ENCODE results near the gene EZH2.

Gene EZH2

DNA sequence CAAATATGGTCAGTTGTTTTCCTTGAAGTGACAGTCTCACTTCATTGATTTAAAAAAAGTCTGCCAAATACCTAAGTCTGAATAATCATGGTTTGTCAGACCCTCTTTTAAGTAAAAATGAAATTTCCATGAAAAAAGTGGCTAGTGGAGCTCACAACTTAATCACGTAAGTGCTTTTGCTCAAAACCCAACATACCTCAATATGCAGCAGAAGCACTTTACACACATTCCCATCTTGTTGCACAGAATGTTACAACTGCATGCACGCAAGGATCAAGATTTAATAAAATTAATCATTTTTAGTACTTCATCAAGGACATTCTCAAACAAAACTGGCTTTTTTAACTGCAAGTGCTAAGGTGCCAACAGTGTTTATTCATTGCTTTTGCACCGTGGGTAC lies 21.6 kb downstream of the EZH2 start:
- DNase-seq (ENCODE audit: insufficient read length, low spot score) (no peak), FAIRE-seq (no peak)

DNA sequence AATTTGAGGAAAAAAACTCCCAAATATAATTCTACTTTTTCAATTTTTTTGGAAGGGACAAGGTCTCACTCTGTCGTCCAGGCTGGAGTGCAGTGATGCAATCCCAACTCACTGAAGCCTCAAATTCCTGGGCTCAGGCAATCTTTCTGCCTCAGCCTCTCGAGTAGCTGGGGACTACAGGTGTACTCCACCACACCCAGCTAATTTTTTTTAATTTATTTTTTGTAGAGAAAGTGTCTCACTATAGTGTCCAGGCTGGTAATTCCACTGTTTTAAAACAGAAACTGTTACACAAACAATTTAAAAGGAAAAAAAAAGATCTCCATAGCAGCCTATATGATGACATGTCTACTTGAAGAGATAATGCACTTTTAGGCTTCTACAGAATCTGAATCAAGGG lies 25.6 kb downstream of the EZH2 start:
- FAIRE-seq (no peak), DNase-seq (ENCODE audit: insufficient read length, low spot score) (no peak)

DNA sequence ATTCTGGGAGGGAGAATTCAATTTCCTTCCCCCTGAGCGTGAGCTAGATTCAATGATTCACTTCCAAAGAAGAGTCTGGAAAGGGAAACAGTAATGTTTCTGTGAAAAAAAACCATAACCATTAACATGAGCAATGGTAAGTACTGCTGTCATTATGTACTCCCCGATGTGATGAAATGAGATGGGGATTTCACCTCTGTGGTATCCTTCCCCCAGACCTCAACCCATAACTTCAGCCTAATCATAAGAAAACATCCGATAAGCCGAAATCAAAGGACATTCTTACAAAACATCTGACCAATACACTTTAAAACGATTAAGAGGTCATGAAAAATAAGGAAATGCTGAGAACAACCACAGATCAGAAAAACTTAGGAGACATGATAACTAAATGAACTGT lies 27.2 kb downstream of the EZH2 start:
- no peak for DNase-seq (ENCODE audit: insufficient read length, low spot score)
- FAIRE-seq: no peak

- FAIRE-seq: no peak
- DNase-seq (ENCODE audit: insufficient read length, low spot score): no peak
Measured at GRCh38 chr7:148856578-148856881, 27.6 kb downstream of the EZH2 start.

DNA sequence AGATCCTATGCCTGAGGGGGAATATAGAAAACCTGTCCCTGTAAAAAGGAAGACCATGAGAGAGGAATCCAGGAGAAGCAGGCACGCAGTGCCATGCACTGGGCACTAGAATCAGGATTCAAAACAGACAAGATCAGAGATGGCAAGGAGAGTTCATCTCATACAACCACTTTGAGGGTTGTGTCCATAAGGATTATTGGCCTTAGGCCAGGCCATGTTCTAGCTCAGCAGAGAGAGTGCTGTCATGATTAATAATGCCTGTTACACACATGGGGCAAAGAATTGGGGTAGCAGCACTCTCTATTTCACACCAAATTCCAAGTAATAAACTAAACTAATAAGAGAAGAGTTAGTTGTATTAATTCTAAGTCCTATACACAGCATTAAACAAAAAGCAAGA lies 29.1 kb downstream of the EZH2 start:
- FAIRE-seq (no peak), DNase-seq (ENCODE audit: insufficient read length, low spot score) (no peak)

GRCh38 chr7:148852272-148852671 lies 31.8 kb downstream of the EZH2 start:
- FAIRE-seq: no peak

DNA sequence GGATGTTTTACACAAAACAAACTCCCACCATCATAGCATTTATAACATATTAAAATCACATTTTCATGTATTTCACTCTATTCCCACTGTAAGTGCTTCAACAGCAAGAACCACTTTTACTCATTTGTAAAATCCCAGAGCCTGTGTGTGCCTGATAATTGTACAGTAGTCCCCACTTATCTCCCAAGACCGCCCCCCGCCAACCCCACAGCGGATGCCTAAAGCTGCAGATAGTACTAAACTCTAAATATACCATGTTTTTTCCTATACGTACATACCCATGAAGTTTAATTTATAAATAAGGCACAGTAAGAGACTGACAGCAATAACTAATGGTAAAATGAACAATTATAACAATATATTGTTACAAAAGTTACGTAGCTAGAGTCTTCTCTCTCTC lies 33.5 kb downstream of the EZH2 start:
- DNase-seq (ENCODE audit: insufficient read length, low spot score): no peak
- FAIRE-seq: no peak

More at GRCh38 chr7:148852272-148852671, 31.8 kb downstream of the EZH2 start:
- DNase-seq (ENCODE audit: insufficient read length, low spot score): no peak

GRCh38 chr7:148849393-148850098 lies 34.5 kb downstream of the EZH2 start:
- DNase-seq (ENCODE audit: insufficient read length, low spot score): no peak

GRCh38 chr7:148847815-148848734 lies 36.0 kb downstream of the EZH2 start:
- FAIRE-seq (peak; percentile 35), DNase-seq (ENCODE audit: insufficient read length, low spot score) (no peak)

More at GRCh38 chr7:148849393-148850098, 34.5 kb downstream of the EZH2 start:
- no peak for FAIRE-seq

- FAIRE-seq: peak; percentile 21
- peak; percentile 17 for DNase-seq (ENCODE audit: insufficient read length, low spot score)
Measured at GRCh38 chr7:148838905-148839304, 45.2 kb downstream of the EZH2 start.

GRCh38 chr7:148835854-148836253 lies 48.2 kb downstream of the EZH2 start:
- FAIRE-seq: no peak

GRCh38 chr7:148834605-148835004 lies 49.5 kb downstream of the EZH2 start:
- FAIRE-seq (no peak), DNase-seq (ENCODE audit: insufficient read length, low spot score) (no peak)

More at GRCh38 chr7:148835854-148836253, 48.2 kb downstream of the EZH2 start:
- no peak for DNase-seq (ENCODE audit: insufficient read length, low spot score)

GRCh38 chr7:148831782-148832181 lies 52.3 kb downstream of the EZH2 start:
- DNase-seq (ENCODE audit: insufficient read length, low spot score): no peak
- no peak for FAIRE-seq

GRCh38 chr7:148830897-148831692 lies 53.0 kb downstream of the EZH2 start:
- no peak for FAIRE-seq

GRCh38 chr7:148828965-148829364 lies 55.1 kb downstream of the EZH2 start:
- DNase-seq (ENCODE audit: insufficient read length, low spot score): no peak
- peak; percentile 39 for FAIRE-seq

More at GRCh38 chr7:148830897-148831692, 53.0 kb downstream of the EZH2 start:
- no peak for DNase-seq (ENCODE audit: insufficient read length, low spot score)

GRCh38 chr7:148825338-148825737 lies 58.8 kb downstream of the EZH2 start:
- DNase-seq (ENCODE audit: insufficient read length, low spot score): no peak
- FAIRE-seq: no peak

DNA sequence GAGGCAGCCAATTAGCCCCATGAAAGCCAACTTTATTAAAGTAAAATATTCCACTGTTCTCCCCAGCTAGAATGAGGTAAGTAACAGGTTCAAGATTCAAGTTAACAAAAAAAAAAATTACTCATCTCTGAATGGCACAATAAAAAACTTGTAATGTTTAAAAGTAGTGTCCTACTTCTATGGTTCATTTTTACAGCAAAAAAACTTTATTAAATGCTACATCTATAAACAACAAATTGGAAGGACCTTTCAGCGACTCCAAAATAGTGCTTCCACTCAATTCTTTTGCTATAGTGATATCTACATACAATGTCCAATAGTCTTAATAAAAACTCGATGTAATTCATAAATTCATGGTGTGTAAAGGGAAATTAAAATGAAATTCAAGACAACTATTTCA lies 59.2 kb downstream of the EZH2 start:
- DNase-seq (ENCODE audit: insufficient read length, low spot score) (no peak), FAIRE-seq (no peak)

DNA sequence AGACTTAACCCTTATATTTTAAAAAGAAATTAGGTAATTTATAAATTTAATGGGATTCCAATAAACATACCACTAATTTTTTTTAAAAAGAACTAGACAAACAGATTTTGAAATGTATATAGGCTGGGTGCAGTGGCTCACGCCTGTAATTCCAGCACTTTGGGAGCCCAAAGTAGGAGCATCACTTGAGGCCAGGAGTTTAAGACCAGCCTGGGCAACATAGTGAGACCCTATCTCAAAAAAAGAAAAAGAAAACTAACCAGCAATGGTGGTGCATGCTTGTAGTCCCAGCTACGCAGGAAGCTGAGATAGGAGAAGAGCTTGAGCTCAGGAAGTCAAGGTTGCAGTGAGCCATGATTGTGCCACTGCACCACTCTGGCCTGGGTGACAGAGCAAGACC lies 62.7 kb downstream of the EZH2 start:
- FAIRE-seq (no peak), DNase-seq (ENCODE audit: insufficient read length, low spot score) (no peak)

- FAIRE-seq (no peak), DNase-seq (ENCODE audit: insufficient read length, low spot score) (no peak)
Measured at GRCh38 chr7:148819697-148820360, 64.3 kb downstream of the EZH2 start.

DNA sequence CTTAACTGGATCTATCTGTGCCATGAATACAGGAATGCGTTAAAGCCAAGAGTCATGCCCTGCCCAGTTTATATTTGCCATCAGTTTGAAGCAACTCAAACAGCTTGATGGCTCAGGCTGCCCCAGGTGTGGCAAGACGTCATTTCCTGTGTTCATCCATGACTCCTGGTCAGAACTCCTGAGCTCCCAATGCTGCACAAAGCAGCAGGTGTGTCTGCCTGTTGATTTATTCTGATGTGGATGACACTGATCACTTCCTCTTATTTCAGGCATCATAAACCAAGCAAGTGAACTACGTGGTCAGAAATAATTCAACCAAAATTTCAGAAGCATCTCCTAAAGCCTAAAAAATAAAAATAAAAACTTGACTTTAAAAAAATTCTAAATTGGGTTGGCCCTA lies 68.5 kb downstream of the EZH2 start:
- no peak for DNase-seq (ENCODE audit: insufficient read length, low spot score)
- FAIRE-seq: no peak
